H1 (cell line): ENCODE measurements around the gene CYP2C9. TPM values are rescaled to one million over a fixed set of nuclear protein-coding genes. Genes with fewer than 3 reads are reported as not detected.

Experiments
- CTCF ChIA-PET: fragments of 300-600 bp; sonication (Branson Sonifier 250); formaldehyde crosslinking; loops from one replicate; lab custom pipeline; 2021; ENCODE audit not compliant: partially characterized antibody; lab: Charles Lee
- POLR2A ChIA-PET: fragments of 300-600 bp; sonication (Branson Sonifier 250); formaldehyde crosslinking; loops from one replicate; lab custom pipeline; 2021; ENCODE audit warnings: inconsistent platforms; ENCODE audit not compliant: partially characterized antibody; lab: Charles Lee
- DNase-seq, 2 experiments: peaks; one replicate each; pipeline versions ENCODE4 v3.0.0 to v3.0.0-alpha.2; 2010 to 2022; ENCODE audit warnings: low spot score in 2 of 2, low read depth in 1 of 2, mixed read lengths in 1 of 2
- FAIRE-seq: peaks from 2 replicates; lab custom pipeline; 2011; peaks lifted over from hg19 to GRCh38; lab: Jason Lieb, UNC
- H2AFZ ChIP-seq: 2 replicates; pipeline ENCODE4 v1.8.1; 2012; ENCODE audit warnings: low read length, inconsistent platforms
- H2AK5ac ChIP-seq: 2 replicates; pipeline ENCODE4 v1.6.1; 2013; ENCODE audit warnings: low read depth, low read length
- H2BK120ac ChIP-seq: replicated peaks from 2 replicates; pipeline ENCODE3; 2013; ENCODE audit warnings: low read depth, low read length, inconsistent platforms
- H2BK12ac ChIP-seq: 2 replicates; pipeline ENCODE4 v1.6.1; 2013; ENCODE audit warnings: low read depth, low read length
- H2BK15ac ChIP-seq: 2 replicates; pipeline ENCODE4 v1.6.1; 2013; ENCODE audit warnings: low read length
- H2BK20ac ChIP-seq: 2 replicates; pipeline ENCODE4 v1.6.1; 2013; ENCODE audit warnings: low read length
- H2BK5ac ChIP-seq: 2 replicates; pipeline ENCODE4 v1.6.1; 2013; ENCODE audit warnings: low read depth, low read length
- H3K14ac ChIP-seq: 2 replicates; pipeline ENCODE4 v1.6.1; 2013; ENCODE audit warnings: inconsistent platforms; ENCODE audit not compliant: insufficient read length
- H3K18ac ChIP-seq: 2 replicates; pipeline ENCODE4 v1.6.1; 2013; ENCODE audit warnings: low read length; ENCODE audit errors: extremely low read depth
- H3K23ac ChIP-seq: 2 replicates; pipeline ENCODE4 v1.6.1; 2013; ENCODE audit warnings: inconsistent platforms; ENCODE audit not compliant: insufficient read length
- H3K23me2 ChIP-seq: 2 replicates; pipeline ENCODE4 v1.6.1; 2013; ENCODE audit warnings: low read depth, low read length
- H3K27ac ChIP-seq: 2 replicates; pipeline ENCODE4 v1.6.1; 2011; ENCODE audit warnings: low read depth, low read length, inconsistent platforms
- H3K27me3 ChIP-seq, 4 experiments: replicated peaks in 1 of 4; 1 replicate in 1 of 4; 2 replicates in 3 of 4; pipeline versions ENCODE4 v1.6.1 to v1.8.1; 2011 to 2013; ENCODE audit warnings: low read length in 3 of 4, mild to moderate bottlenecking in 3 of 4, inconsistent platforms in 2 of 4, mixed read lengths in 2 of 4, moderate library complexity in 1 of 4; ENCODE audit not compliant: control insufficient read depth in 3 of 4, insufficient read depth in 3 of 4; ENCODE audit errors: extremely low read depth in 1 of 4
- H3K36me3 ChIP-seq, 4 experiments: 2 replicates each; pipeline versions ENCODE4 v1.6.1 to v1.8.1; 2011 to 2013; ENCODE audit warnings: mild to moderate bottlenecking in 4 of 4, low read length in 3 of 4, moderate library complexity in 2 of 4, control low read depth in 1 of 4, inconsistent platforms in 1 of 4; ENCODE audit not compliant: insufficient read depth in 4 of 4, control insufficient read depth in 2 of 4
- H3K4ac ChIP-seq: replicated peaks from 2 replicates; pipeline ENCODE3; 2013; ENCODE audit warnings: low read length, low read depth, mixed read lengths, inconsistent platforms; ENCODE audit not compliant: insufficient read length
- H3K4me1 ChIP-seq, 4 experiments: replicated peaks in 1 of 4; 1 replicate in 1 of 4; 2 replicates in 3 of 4; pipeline versions ENCODE4 v1.6.1 to v1.8.1; 2011 to 2013; ENCODE audit warnings: low read length in 3 of 4, inconsistent platforms in 2 of 4, mixed read lengths in 1 of 4; ENCODE audit not compliant: insufficient read depth in 4 of 4, control insufficient read depth in 3 of 4
- H3K4me2 ChIP-seq, 2 experiments: 2 replicates each; pipeline versions ENCODE4 v1.6.1 to v1.8.1; 2011 to 2013; ENCODE audit warnings: low read depth in 2 of 2, low read length in 2 of 2, control low read depth in 1 of 2, inconsistent platforms in 1 of 2, mild to moderate bottlenecking in 1 of 2; ENCODE audit not compliant: insufficient read depth in 1 of 2
- H3K4me3 ChIP-seq, 4 experiments: fragments of 200-600, 300-600 bp in 1 of 4; sonication (generic), shearing (Covaris generic), sonication (Bioruptor Twin) in 1 of 4; 2 replicates each; pipeline versions ENCODE4 v1.5.1 to v1.8.1; 2011 to 2016; ENCODE audit warnings: low read length in 4 of 4, low read depth in 3 of 4, control low read depth in 2 of 4, inconsistent platforms in 2 of 4, mild to moderate bottlenecking in 2 of 4, mixed read lengths in 1 of 4, moderate library complexity in 1 of 4; ENCODE audit not compliant: insufficient read depth in 2 of 4; ENCODE audit errors: extremely low read depth in 1 of 4
- H3K56ac ChIP-seq: replicated peaks from 2 replicates; pipeline ENCODE3; 2013; ENCODE audit warnings: low read depth, mild to moderate bottlenecking, mixed read lengths, low read length, inconsistent platforms; ENCODE audit not compliant: insufficient read length
- H3K79me1 ChIP-seq: 2 replicates; pipeline ENCODE4 v1.6.1; 2013; ENCODE audit warnings: low read depth, low read length, control low read depth
- H3K79me2 ChIP-seq, 2 experiments: 2 replicates each; pipeline versions ENCODE4 v1.6.1 to v1.8.1; 2012 to 2013; ENCODE audit warnings: low read length in 2 of 2, mild to moderate bottlenecking in 2 of 2, inconsistent platforms in 1 of 2; ENCODE audit not compliant: insufficient read depth in 2 of 2, control insufficient read depth in 1 of 2
- H3K9ac ChIP-seq, 4 experiments: replicated peaks in 1 of 4; 1 replicate in 1 of 4; 2 replicates in 3 of 4; pipeline versions ENCODE4 v1.6.1 to v1.8.1; 2011 to 2013; ENCODE audit warnings: low read depth in 3 of 4, low read length in 3 of 4, control low read depth in 2 of 4, mild to moderate bottlenecking in 2 of 4, moderate library complexity in 2 of 4, inconsistent platforms in 1 of 4; ENCODE audit errors: extremely low read depth in 1 of 4
- H3K9me3 ChIP-seq, 2 experiments: 2 replicates each; pipeline versions ENCODE4 v1.6.1 to v1.8.1; 2012 to 2013; ENCODE audit warnings: mild to moderate bottlenecking in 2 of 2, moderate library complexity in 2 of 2, control low read depth in 1 of 2, inconsistent platforms in 1 of 2, low read depth in 1 of 2, low read length in 1 of 2, mixed read lengths in 1 of 2; ENCODE audit not compliant: insufficient read depth in 2 of 2
- H4K20me1 ChIP-seq, 2 experiments: replicated peaks in 1 of 2; 2 replicates each; pipeline versions ENCODE3 to v1.8.1; 2011 to 2013; ENCODE audit warnings: inconsistent platforms in 2 of 2, low read length in 2 of 2, mild to moderate bottlenecking in 1 of 2; ENCODE audit not compliant: insufficient read depth in 2 of 2, control insufficient read depth in 1 of 2
- H4K5ac ChIP-seq: 2 replicates; pipeline ENCODE4 v1.6.1; 2013; ENCODE audit warnings: low read length, low read depth, mixed read lengths, inconsistent platforms; ENCODE audit not compliant: insufficient read length
- H4K8ac ChIP-seq: 2 replicates; pipeline ENCODE4 v1.8.0; 2013; ENCODE audit warnings: mild to moderate bottlenecking, moderate library complexity, low read length, inconsistent platforms; ENCODE audit not compliant: insufficient read depth; ENCODE audit errors: extremely low read depth
- H4K91ac ChIP-seq: replicated peaks from 2 replicates; pipeline ENCODE3; 2013; ENCODE audit warnings: low read length, mixed read lengths, inconsistent platforms; ENCODE audit not compliant: insufficient read length
- ATF3 ChIP-seq: IDR thresholded peaks from 2 replicates; pipeline ENCODE4 v1.6.1; 2011; ENCODE audit warnings: low read depth, mild to moderate bottlenecking, low read length; ENCODE audit not compliant: insufficient read depth
- BACH1 ChIP-seq: IDR thresholded peaks from 2 replicates; pipeline ENCODE4 v1.6.1; 2012; ENCODE audit warnings: low read length, improper control_type of control experiment
- CHD1 ChIP-seq: IDR thresholded peaks from 2 replicates; pipeline ENCODE4 v1.6.1; 2012; ENCODE audit warnings: low read depth, low read length, improper control_type of control experiment
- HDAC2 ChIP-seq, 2 experiments: fragments of 300-600 bp in 1 of 2; sonication (generic) in 1 of 2; IDR thresholded peaks; 2 replicates each; pipeline ENCODE4 v1.6.1; 2011 to 2012; ENCODE audit warnings: low read depth in 2 of 2, low read length in 2 of 2, mild to moderate bottlenecking in 2 of 2, moderate library complexity in 2 of 2, borderline replicate concordance in 1 of 2, inconsistent platforms in 1 of 2
- JUN ChIP-seq: IDR thresholded peaks from 2 replicates; pipeline ENCODE4 v1.6.1; 2011; ENCODE audit warnings: low read depth, mild to moderate bottlenecking, improper control_type of control experiment, low read length
- JUND ChIP-seq: IDR thresholded peaks from 2 replicates; pipeline ENCODE4 v1.6.1; 2011; ENCODE audit warnings: mild to moderate bottlenecking, improper control_type of control experiment, low read length
- KDM4A ChIP-seq: IDR thresholded peaks from one replicate; pipeline ENCODE4 v1.7.1; 2012; ENCODE audit warnings: low read depth, mild to moderate bottlenecking, moderate library complexity, low read length, inconsistent platforms; ENCODE audit not compliant: severe bottlenecking
- MAFK ChIP-seq: IDR thresholded peaks from 2 replicates; pipeline ENCODE4 v1.6.1; 2012; ENCODE audit warnings: low read depth, mild to moderate bottlenecking, improper control_type of control experiment, low read length
- NANOG ChIP-seq: IDR thresholded peaks from 2 replicates; pipeline ENCODE4 v1.6.1; 2011; ENCODE audit warnings: low read length, low read depth, mild to moderate bottlenecking, inconsistent platforms; ENCODE audit not compliant: insufficient read depth, poor library complexity, severe bottlenecking
- POLR2AphosphoS5 ChIP-seq: IDR thresholded peaks from 2 replicates; pipeline ENCODE4 v1.6.1; 2011; ENCODE audit warnings: low read depth, low read length
- SIX5 ChIP-seq: IDR thresholded peaks from 2 replicates; pipeline ENCODE4 v1.6.1; 2011; ENCODE audit warnings: mild to moderate bottlenecking, low read depth, low read length
- SUZ12 ChIP-seq: fragments of 200-600 bp; sonication (generic); IDR thresholded peaks from 2 replicates; pipeline ENCODE4 v1.6.1; 2012; ENCODE audit warnings: mild to moderate bottlenecking, inconsistent platforms, low read length, moderate library complexity, mixed read lengths
- TCF12 ChIP-seq: IDR thresholded peaks from 2 replicates; pipeline ENCODE4 v1.6.1; 2011; ENCODE audit warnings: low read depth, mild to moderate bottlenecking, low read length
- TEAD4 ChIP-seq: IDR thresholded peaks from 2 replicates; pipeline ENCODE4 v1.6.1; 2012; ENCODE audit warnings: low read depth, low read length, inconsistent platforms, mixed read lengths
- WGBS, 2 experiments: shearing (Covaris generic) in 1 of 2; methylation state at CpG; one replicate each; pipeline versions ENCODE4 v1.1.6 to v1.1.7; 2013 to 2015; ENCODE audit warnings: low lambda C conversion rate in 2 of 2, mixed read lengths in 2 of 2, inconsistent platforms in 1 of 2, low coverage in 1 of 2, missing lambda C conversion rate in 1 of 2; ENCODE audit not compliant: insufficient replicate concordance in 2 of 2, insufficient coverage in 1 of 2, insufficient read length in 1 of 2; ENCODE audit errors: extremely low coverage in 1 of 2, missing lambda C conversion rate in 1 of 2; 5-methylcytosine and 5-hydroxymethylcytosine counted together
- polyA plus RNA-seq, 7 experiments: library from polyadenylated mRNA; depleted of rRNA in 3 of 7; stranded (reverse) in 5 of 7; unstranded in 2 of 7; fragments of >200 nt in 5 of 7; fragments of 200-250 nt in 2 of 7; gene quantifications; 1 replicate in 5 of 7; 2 replicates in 1 of 7; 4 replicates in 1 of 7; pipeline versions ENCODE4 v1.2.1 to v1.2.3, GENCODE V29; 2011 to 2013; ENCODE audit warnings: missing spikeins in 2 of 7, mixed read lengths in 2 of 7
- total RNA-seq: library from RNA; stranded (reverse); fragmentation: NEBNext Ultra II Directional; extraction: Animal tissue kit (Norgen Biotek cat#: 25700); gene quantifications from 2 replicates; pipeline ENCODE4 v1.2.1, GENCODE V29; 2021

CYP2C9 gene
- total and polyA plus RNA-seq, 2 of the 8 experiments (the other 6 are each of a cell fraction or from before 2014, with no cell fraction given) = 0.03 TPM; not detected in 1

GRCh38 chr10:94992811-94993210 lies 54.4 kb downstream of the CYP2C9 start:
- WGBS, 2 experiments = 75% methylated on average over 4 of the region's 4 CpGs; no CpG with 5 or more reads in 1 of the 2 experiments
- H2BK120ac ChIP-seq = no peak overlapping the region
- no peak overlapping the region for H4K5ac ChIP-seq
- no peak overlapping the region for H3K4me3 ChIP-seq
- H3K36me3 ChIP-seq = no peaks in the 10 kb centered on the region
- H4K91ac ChIP-seq = no peak overlapping the region
- H3K4ac ChIP-seq = no peak overlapping the region
- H3K4me1 ChIP-seq = peaks cover 0 to 6% (median under 1%) of the 10 kb centered on the region in 4 experiments; a peak in 1 of 7 replicates
- H3K23ac ChIP-seq = no peak overlapping the region
- H2AK5ac ChIP-seq = no peak overlapping the region
- H2BK20ac ChIP-seq = no peak overlapping the region
- H2BK5ac ChIP-seq = no peak overlapping the region
- H3K79me2 ChIP-seq = no peaks in the 10 kb centered on the region
- no peaks in the 10 kb centered on the region for H4K20me1 ChIP-seq
- H3K4me2 ChIP-seq = peak overlapping the region in 1 of 2 experiments; percentile 26; a peak in 1 of 4 replicates
- POLR2A ChIA-PET = no interaction called here
- DNase-seq (peak in 1 of 2 experiments; percentile 50), FAIRE-seq (peak; percentile 45)
- H3K14ac ChIP-seq = no peak overlapping the region
- no peak overlapping the region for H2AFZ ChIP-seq
- CTCF ChIA-PET = interaction anchor here (1.4 kb wide), 1 partner anchor 29 kb away, joined by 3 read pairs; no protein-coding TSS in a partner anchor
- no peak overlapping the region for H3K56ac ChIP-seq
- H2BK15ac ChIP-seq = no peak overlapping the region
- no peaks in the 10 kb centered on the region for H3K9me3 ChIP-seq
- no peaks in the 10 kb centered on the region for H3K27me3 ChIP-seq
- H2BK12ac ChIP-seq = no peak overlapping the region
- H3K23me2 ChIP-seq = no peaks in the 10 kb centered on the region
- H3K27ac ChIP-seq = no peak overlapping the region
- no peak overlapping the region for H3K9ac ChIP-seq
- no peak overlapping the region for H3K18ac ChIP-seq
- no peak overlapping the region for H4K8ac ChIP-seq
- H3K79me1 ChIP-seq = no peaks in the 10 kb centered on the region
- TF ChIP-seq SIX5 (no peak), JUN (0 out of 2 replicates have a peak, but pooled peaks have one; percentile 38), HDAC2 (IDR thresholded peaks at IDR 0.05; ENCODE audit: borderline replicate concordance in 1 of 2, low read depth in 2 of 2, low read length in 2 of 2) (no peak), NANOG (peak; percentile 9), ATF3 (0 out of 2 replicates have a peak, but pooled peaks have one; percentile 7), BACH1 (peak; percentile 25; the same call in 1 of the 2 replicates), JUND (peak; percentile 94), POLR2AphosphoS5 (no peak), MAFK (0 out of 2 replicates have a peak, but pooled peaks have one; percentile 30), TEAD4 (peak; percentile 33; the same call in 1 of the 2 replicates), SUZ12 (no peak), TCF12 (no peak), CHD1 (no peak), KDM4A (no peak)
